Stimulated activated CD4-positive, alpha-beta T cell treated with anti-CD3 and anti-CD28 coated beads, Interleukin-12 subunit alpha, Interleukin-12 subunit beta, amount 100 ng/mL, for 24 hours (primary cell): ENCODE measurements around the gene MSI2.

Experiments
- DNase-seq, 2 experiments: peaks; one replicate each; pipeline ENCODE4 v3.0.0-alpha.2; 2020; ENCODE audit warnings: low read depth in 2 of 2

MSI2 gene

GRCh38 chr17:57524839-57525568 lies 268.7 kb downstream of the MSI2 start:
- no peak for DNase-seq

GRCh38 chr17:57527221-57528057 lies 271.1 kb downstream of the MSI2 start:
- DNase-seq: no peak

DNA sequence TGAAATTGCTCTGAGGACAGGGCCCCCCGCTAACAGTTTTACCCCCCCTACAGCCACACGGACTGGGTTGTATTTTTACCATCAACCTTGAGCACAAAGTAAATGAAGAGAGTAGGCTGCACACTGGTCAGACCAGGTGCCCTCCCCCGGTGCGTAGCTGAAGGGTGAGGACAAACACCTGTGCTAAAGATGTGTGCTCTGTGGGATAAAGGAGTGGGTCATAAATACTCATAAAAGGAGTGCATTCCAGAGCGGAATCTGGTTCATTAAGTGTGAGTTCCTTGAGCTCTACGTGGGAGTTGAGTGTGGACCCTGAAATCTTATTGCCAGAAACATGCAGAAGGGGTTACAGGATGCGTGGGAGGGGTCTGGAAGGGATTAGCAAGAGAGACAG lies 271.7 kb downstream of the MSI2 start:
- no peak for DNase-seq

- no peak for DNase-seq
Observed at GRCh38 chr17:57530026-57530425, 273.7 kb downstream of the MSI2 start.

- no peak for DNase-seq
Observed at GRCh38 chr17:57530508-57530907, 274.2 kb downstream of the MSI2 start.

- no peak for DNase-seq
Observed at GRCh38 chr17:57531078-57531477, 274.8 kb downstream of the MSI2 start.

DNA sequence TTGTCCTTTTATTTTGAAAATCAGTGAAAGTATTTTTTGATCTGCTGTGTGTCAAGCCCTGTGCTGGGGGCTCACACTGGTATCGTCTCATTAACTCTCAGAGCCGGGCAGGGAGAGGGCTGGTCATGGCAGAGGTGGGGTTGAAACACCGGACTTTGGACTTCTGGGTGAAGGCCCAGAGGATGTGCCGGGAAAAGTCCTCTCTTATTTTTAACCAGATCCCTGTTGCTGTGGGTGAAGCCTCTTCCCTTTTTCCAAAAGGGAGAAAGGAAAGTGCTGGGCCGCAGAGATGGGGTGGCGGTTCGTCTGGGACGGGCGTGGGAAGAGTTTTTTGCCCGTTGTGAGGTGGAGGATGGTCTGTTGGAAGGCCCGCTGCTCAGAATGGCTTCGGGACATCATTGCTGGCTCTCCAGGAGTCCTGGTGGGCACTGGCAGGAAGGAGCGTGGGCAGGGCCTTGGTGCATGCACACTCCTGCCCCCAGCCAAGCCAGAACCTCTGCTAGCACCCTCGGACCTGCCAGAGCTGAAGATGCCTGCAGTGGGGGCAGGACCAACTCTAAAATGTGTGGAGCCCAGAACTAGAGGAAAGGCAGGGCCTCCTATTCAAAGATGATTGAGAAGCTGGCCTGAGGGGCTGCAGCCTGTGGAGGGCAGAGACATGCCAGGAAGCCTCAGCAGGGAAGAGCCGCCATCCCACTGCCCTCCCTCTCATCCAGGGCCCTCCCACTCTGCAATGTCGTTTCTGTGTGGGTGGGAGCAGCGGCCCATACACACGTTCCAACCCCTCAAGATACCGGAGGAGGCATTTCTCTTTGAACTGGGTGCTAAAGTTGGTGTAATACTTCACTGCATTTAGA lies 275.6 kb downstream of the MSI2 start:
- no peak for DNase-seq

DNA sequence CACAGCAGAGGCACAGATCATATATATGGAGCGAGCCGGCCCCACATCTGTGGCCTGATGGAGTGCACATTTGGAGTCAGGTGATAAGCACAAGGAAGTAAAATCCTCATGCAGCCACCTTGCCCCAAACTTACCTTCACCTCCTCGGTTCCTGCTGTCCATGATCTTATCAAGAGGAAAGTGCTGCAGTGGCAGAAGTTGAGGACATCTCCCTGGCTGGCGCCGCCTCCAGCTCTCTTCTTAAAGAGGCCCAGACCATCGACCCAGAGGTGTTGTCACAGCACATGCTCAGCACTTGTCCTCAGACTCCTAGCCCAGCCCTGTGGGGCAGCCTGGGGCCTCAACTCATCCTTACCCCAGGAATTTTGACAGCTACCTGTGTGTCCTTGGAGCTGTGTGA lies 276.2 kb downstream of the MSI2 start:
- no peak for DNase-seq

DNA sequence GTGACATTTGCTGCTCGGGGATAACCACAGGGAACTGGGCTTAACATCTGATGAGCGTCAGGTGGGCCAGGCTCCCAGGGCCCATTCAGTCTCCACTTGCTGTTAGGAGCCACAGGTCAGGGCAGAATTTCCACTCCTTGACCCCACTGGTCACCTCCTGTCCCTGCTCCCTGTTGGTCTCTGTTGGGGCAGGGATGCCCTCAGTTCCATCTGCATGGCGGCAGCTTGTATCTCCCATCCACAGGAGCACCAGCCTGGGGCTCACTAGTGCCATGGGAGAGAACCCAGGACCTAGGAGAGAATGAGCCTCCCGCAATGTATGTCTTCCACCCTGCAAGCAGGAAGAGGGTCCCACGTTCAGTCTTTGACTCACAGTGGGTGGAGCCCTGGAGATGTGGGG lies 276.6 kb downstream of the MSI2 start:
- no peak for DNase-seq

GRCh38 chr17:57533684-57534305 lies 277.5 kb downstream of the MSI2 start:
- no peak for DNase-seq

DNA sequence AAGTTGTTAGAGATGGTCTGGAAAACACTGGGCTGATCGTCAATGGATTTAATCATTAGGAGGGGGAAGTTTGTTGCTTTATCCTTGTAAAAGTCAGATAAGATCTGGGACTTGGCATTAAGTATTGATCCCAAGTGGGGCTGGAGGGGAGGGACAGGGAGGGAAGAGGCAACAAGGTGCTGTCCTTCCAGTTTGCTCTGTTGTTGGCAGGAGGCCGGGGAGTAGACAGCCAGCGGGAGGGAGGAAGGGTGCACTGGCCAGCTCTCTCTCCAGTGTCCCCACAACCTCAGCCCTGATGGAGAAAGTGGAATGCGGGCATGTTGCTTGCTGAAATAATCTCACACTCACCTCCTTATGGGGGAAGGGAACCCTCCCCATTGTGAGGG lies 278.5 kb downstream of the MSI2 start:
- no peak for DNase-seq

- no peak for DNase-seq
Observed at GRCh38 chr17:57535249-57535966, 279.1 kb downstream of the MSI2 start.

GRCh38 chr17:57536289-57536688 lies 280.0 kb downstream of the MSI2 start:
- no peak for DNase-seq

DNA sequence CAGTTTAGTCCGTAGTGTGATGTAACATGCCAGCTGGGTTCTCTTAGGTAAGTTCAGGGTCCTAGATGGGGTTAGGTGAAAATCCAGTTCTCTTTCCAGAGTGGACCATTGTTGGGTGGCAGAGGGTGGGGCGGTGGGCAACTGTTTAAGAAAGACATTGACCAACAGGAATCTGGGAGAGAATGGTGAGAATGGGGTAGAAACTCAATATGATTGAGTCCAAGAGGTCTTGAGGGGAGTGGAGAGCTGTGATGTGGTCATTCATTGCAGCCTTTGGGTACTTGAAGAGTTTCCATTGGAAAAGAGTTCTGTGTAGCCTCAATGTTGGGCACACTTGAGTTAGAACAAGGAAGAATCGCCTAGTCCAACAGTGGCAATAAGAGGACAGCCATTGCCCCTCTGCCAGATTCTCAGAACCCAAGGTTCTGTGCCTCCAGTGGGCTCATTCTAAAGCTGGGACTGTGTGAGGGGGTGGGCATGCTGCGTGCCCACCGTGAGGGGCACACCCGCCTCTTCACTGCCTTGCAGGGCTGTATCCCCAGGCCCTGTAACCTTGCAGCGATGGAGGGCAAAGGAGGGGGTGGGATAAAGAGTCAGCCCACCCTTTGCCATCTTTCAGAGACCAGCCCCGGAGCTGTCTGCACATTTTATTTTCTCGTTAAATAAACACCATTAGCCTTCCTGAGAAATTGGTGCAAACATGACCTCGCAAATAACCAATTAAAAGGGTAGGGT lies 280.6 kb downstream of the MSI2 start:
- no peak for DNase-seq

GRCh38 chr17:57537524-57538410 lies 281.4 kb downstream of the MSI2 start:
- no peak for DNase-seq

GRCh38 chr17:57538736-57539456 lies 282.6 kb downstream of the MSI2 start:
- no peak for DNase-seq

GRCh38 chr17:57539529-57540301 lies 283.4 kb downstream of the MSI2 start:
- DNase-seq: no peak

GRCh38 chr17:57540596-57540995 lies 284.3 kb downstream of the MSI2 start:
- DNase-seq: no peak
